Immature natural killer cell (primary cell): ENCODE measurements around the gene PRKN. TPM values are rescaled to one million over a fixed set of nuclear protein-coding genes. Genes with fewer than 3 reads are reported as not detected.

Experiments
- DNase-seq, 3 donors: peaks; one replicate each; pipeline ENCODE4 v3.0.0; 2022; ENCODE audit warnings: mixed read lengths in 1 of 3
- H3K27ac Mint-ChIP-seq, 6 donors: one replicate each; pipeline ENCODE4 v1.8.0; 2020; ENCODE audit warnings: mixed read lengths in 6 of 6, mild to moderate bottlenecking in 5 of 6, inconsistent platforms in 4 of 6, moderate library complexity in 3 of 6
- H3K27me3 Mint-ChIP-seq, 3 donors: one replicate each; pipeline ENCODE4 v1.8.0; 2020 to 2021; ENCODE audit warnings: low read depth in 3 of 3, mild to moderate bottlenecking in 3 of 3, mixed read lengths in 3 of 3, moderate library complexity in 3 of 3, inconsistent platforms in 1 of 3
- H3K36me3 Mint-ChIP-seq, 3 donors: one replicate each; pipeline ENCODE4 v1.8.0; 2020; ENCODE audit warnings: mixed read lengths in 3 of 3, inconsistent platforms in 2 of 3, mild to moderate bottlenecking in 2 of 3
- H3K4me1 Mint-ChIP-seq, 2 donors: one replicate each; pipeline ENCODE4 v1.8.0; 2020; ENCODE audit warnings: inconsistent platforms in 2 of 2, mild to moderate bottlenecking in 2 of 2, mixed read lengths in 2 of 2, moderate library complexity in 1 of 2
- H3K4me3 Mint-ChIP-seq, 5 donors: one replicate each; pipeline ENCODE4 v1.8.0; 2020; ENCODE audit warnings: mild to moderate bottlenecking in 5 of 5, mixed read lengths in 5 of 5, inconsistent platforms in 3 of 5, moderate library complexity in 3 of 5
- H3K9me3 Mint-ChIP-seq, 6 donors: one replicate each; pipeline ENCODE4 v1.8.0; 2020; ENCODE audit warnings: mild to moderate bottlenecking in 6 of 6, mixed read lengths in 6 of 6, inconsistent platforms in 4 of 6, moderate library complexity in 3 of 6
- polyA plus RNA-seq, 3 donors: library from polyadenylated mRNA; unstranded; fragments of 300-500 nt; fragmentation: Illumina TruSeq; gene quantifications; one replicate each; pipeline ENCODE4 v1.2.3, GENCODE V29; 2021

The PRKN gene
- polyA plus RNA-seq, 3 donors from 2014 or later, result 0.37 to 6.4 (median 2.8) TPM

- no peak for DNase-seq
Measured at GRCh38 chr6:161543684-161544309, 1183.8 kb downstream of the PRKN start.

DNA sequence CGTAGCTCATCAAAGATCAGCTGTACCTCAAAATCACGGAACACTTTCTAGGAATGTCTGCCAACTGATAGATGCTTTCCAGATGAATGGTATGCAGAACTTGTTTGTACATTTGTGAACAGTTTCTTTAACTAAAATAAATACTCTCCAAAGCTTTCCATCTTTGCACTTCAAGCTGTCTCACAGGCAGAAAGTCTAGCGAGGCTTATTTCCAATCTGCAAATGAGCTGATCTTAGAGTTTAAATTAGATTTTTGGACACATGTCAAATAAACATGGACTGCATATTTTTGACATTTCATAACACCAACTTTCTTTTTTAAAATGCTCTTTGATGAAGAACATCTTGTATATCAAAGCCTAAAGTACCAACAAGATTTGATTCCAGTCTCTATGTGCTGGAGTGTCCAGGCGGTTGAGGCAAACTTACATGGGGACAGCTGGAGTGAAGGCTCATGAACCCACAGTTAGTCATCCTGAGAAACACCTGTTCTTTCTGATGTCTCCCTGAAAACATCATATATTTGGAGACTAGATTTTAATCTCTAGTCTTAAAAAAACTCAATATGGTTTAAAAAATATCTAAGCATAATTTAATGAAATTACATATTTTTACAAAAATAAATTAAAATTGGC is 1185.1 kb downstream of the PRKN start:
- Mint-ChIP-seq H3K4me1 (no peaks in the 10 kb centered on the region), H3K36me3 (no peaks in the 10 kb centered on the region)

More at GRCh38 chr6:161543684-161544309, 1183.8 kb downstream of the PRKN start:
- Mint-ChIP-seq H3K4me3 (no peak overlapping the region), H3K27me3 (peaks cover 0 to 5% (median 3%) of the 10 kb centered on the region in 3 donors), H3K36me3 (no peaks in the 10 kb centered on the region), H3K4me1 (no peaks in the 10 kb centered on the region), H3K27ac (no peak overlapping the region), H3K9me3 (no peaks in the 10 kb centered on the region)

DNA sequence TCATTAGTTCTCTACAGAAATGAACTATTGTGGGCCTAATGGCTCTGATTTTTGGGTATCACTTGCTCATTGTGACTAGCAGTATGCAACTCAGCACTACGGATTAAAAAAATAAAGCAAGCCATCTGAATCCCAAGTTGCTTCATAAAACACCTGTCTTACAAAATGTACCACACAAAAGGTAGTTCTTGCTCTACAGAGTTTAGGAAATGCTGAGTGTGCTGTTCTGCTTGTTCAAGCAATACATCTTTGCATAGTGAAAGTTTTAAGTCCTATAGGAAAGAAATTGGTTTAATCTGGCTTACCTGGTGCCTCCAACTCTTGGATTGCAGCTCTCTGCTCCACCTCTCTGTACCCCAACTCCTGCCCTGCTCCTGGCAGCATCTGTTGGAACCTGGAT is 1187.0 kb downstream of the PRKN start:
- Mint-ChIP-seq H3K27me3 (peaks cover under 1 to 4% (median 3%) of the 10 kb centered on the region in 3 donors), H3K4me1 (no peaks in the 10 kb centered on the region)

More for the DNA sequence above, 1185.1 kb downstream of the PRKN start:
- Mint-ChIP-seq H3K9me3 (no peaks in the 10 kb centered on the region), H3K27me3 (peaks cover 0 to 4% (median 3%) of the 10 kb centered on the region in 3 donors), H3K27ac (no peak overlapping the region), H3K4me3 (no peak overlapping the region)
- DNase-seq, result no peak

DNA sequence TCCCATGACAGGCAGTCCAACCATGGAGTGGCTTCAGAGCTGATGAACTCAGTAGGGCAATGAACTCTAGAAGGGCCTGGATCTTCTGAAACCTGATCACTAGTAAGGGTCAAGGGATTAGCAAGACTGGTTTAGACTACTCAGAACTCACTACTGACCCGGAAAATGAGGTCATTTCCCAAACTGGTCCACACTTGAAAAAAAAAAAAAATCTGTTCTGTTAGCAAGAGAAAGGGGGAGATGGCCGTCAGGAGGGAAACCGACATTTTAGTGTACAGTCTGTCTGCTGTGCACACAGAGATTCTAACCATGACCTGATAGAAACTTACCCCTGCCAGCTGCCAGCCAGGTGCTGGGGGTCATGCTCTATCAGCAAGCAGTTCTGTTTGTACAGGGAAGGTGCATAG is 1191.3 kb downstream of the PRKN start:
- H3K27ac Mint-ChIP-seq, result no peak overlapping the region
- DNase-seq, result no peak
- H3K4me1 Mint-ChIP-seq, result no peaks in the 10 kb centered on the region
- H3K9me3 Mint-ChIP-seq, result peaks cover 0 to 2% (median 0%) of the 10 kb centered on the region in 6 donors
- peaks cover 2 to 8% (median 6%) of the 10 kb centered on the region in 3 donors for H3K27me3 Mint-ChIP-seq
- no peak overlapping the region for H3K4me3 Mint-ChIP-seq
- H3K36me3 Mint-ChIP-seq, result no peaks in the 10 kb centered on the region

More for the DNA sequence above, 1187.0 kb downstream of the PRKN start:
- Mint-ChIP-seq H3K27ac (no peak overlapping the region), H3K4me3 (no peak overlapping the region), H3K9me3 (no peaks in the 10 kb centered on the region), H3K36me3 (no peaks in the 10 kb centered on the region)
- no peak for DNase-seq

DNA sequence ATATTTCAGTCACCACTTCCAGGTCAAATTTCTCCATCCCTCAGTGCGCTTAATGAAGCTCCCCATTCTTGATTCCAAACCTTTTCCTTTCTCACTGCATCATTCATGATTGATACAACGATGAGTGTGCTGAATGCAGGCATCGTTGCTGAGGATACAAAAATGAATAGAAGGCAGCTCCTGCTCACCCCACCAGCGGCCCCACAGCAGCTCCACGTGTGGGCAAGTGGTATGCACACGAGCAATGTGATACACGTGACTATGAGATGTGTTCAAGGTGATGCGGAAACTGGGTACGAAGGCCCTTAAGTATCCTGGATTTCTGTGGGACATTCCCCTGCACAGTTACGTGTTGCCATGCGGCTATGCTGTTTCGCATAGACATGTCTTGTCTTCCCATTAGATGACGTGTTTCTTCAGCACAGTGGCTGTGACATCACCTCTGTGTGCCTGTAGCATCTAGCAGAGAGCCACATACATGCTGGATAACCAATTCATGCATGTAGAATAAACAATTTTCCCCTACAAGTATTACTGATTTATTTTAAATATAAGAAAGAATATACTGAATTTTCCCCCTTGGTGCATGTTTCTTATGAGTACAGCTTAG is 1193.2 kb downstream of the PRKN start:
- no peak for DNase-seq
- Mint-ChIP-seq H3K27ac (no peak overlapping the region), H3K27me3 (peaks cover 3 to 8% (median 3%) of the 10 kb centered on the region in 3 donors)

GRCh38 chr6:161533266-161533665 is 1194.3 kb downstream of the PRKN start:
- H3K4me3 Mint-ChIP-seq, result no peak overlapping the region
- no peak overlapping the region for H3K27ac Mint-ChIP-seq
- H3K4me1 Mint-ChIP-seq, result no peaks in the 10 kb centered on the region
- H3K9me3 Mint-ChIP-seq, result peaks cover 0 to 2% (median 0%) of the 10 kb centered on the region in 6 donors
- H3K36me3 Mint-ChIP-seq, result no peaks in the 10 kb centered on the region
- H3K27me3 Mint-ChIP-seq, result peaks cover 3 to 8% (median 3%) of the 10 kb centered on the region in 3 donors
- DNase-seq, result no peak

More for the DNA sequence above, 1193.2 kb downstream of the PRKN start:
- H3K4me1 Mint-ChIP-seq, result no peaks in the 10 kb centered on the region
- no peak overlapping the region for H3K4me3 Mint-ChIP-seq
- no peaks in the 10 kb centered on the region for H3K36me3 Mint-ChIP-seq
- peaks cover 0 to 2% (median 0%) of the 10 kb centered on the region in 6 donors for H3K9me3 Mint-ChIP-seq

- no peaks in the 10 kb centered on the region for H3K4me1 Mint-ChIP-seq
- no peaks in the 10 kb centered on the region for H3K36me3 Mint-ChIP-seq
Measured at GRCh38 chr6:161532536-161532935, 1195.0 kb downstream of the PRKN start.

DNA sequence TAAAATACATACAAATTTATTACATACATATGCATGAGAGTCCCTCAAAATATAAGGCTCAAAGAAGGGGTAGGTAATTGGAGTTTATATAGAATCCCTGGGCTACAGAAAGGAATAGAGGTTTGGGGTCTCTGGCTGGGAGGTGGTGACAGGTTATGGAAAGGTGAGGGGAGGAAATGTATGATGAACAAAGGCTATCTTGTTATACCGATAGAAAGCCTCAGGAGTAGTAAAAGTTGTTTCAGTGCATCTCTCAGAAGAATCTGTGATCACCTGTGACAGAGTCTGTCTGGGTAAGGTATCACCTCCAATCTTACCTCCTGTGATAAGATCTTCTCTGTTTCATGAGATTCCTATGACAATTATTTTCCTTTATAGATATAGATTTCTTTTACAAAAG is 1200.8 kb downstream of the PRKN start:
- H3K4me3 Mint-ChIP-seq, result no peak overlapping the region
- DNase-seq, result no peak
- peaks cover under 1 to 5% (median 2%) of the 10 kb centered on the region in 3 donors for H3K27me3 Mint-ChIP-seq
- H3K4me1 Mint-ChIP-seq, result no peaks in the 10 kb centered on the region
- no peak overlapping the region for H3K27ac Mint-ChIP-seq
- peaks cover 0 to 2% (median 0%) of the 10 kb centered on the region in 6 donors for H3K9me3 Mint-ChIP-seq
- no peaks in the 10 kb centered on the region for H3K36me3 Mint-ChIP-seq

More at GRCh38 chr6:161532536-161532935, 1195.0 kb downstream of the PRKN start:
- Mint-ChIP-seq H3K9me3 (peaks cover 0 to 2% (median 0%) of the 10 kb centered on the region in 6 donors), H3K27ac (no peak overlapping the region), H3K27me3 (peaks cover 1 to 8% (median 3%) of the 10 kb centered on the region in 3 donors), H3K4me3 (no peak overlapping the region)
- DNase-seq, result no peak

GRCh38 chr6:161523362-161523761 is 1204.2 kb downstream of the PRKN start:
- Mint-ChIP-seq H3K27me3 (peaks cover 4% of the 10 kb centered on the region in 3 donors), H3K36me3 (no peaks in the 10 kb centered on the region), H3K4me1 (no peaks in the 10 kb centered on the region), H3K9me3 (peaks cover 0 to 6% (median 0%) of the 10 kb centered on the region in 6 donors), H3K4me3 (no peak overlapping the region), H3K27ac (no peak overlapping the region)
- no peak for DNase-seq

- H3K9me3 Mint-ChIP-seq, result peaks cover 0 to 6% (median 0%) of the 10 kb centered on the region in 6 donors
- no peaks in the 10 kb centered on the region for H3K4me1 Mint-ChIP-seq
- DNase-seq, result no peak
- H3K27ac Mint-ChIP-seq, result no peak overlapping the region
- H3K4me3 Mint-ChIP-seq, result no peak overlapping the region
- no peaks in the 10 kb centered on the region for H3K36me3 Mint-ChIP-seq
- peaks cover 4 to 7% (median 4%) of the 10 kb centered on the region in 3 donors for H3K27me3 Mint-ChIP-seq
Measured at GRCh38 chr6:161522276-161522675, 1205.3 kb downstream of the PRKN start.

DNA sequence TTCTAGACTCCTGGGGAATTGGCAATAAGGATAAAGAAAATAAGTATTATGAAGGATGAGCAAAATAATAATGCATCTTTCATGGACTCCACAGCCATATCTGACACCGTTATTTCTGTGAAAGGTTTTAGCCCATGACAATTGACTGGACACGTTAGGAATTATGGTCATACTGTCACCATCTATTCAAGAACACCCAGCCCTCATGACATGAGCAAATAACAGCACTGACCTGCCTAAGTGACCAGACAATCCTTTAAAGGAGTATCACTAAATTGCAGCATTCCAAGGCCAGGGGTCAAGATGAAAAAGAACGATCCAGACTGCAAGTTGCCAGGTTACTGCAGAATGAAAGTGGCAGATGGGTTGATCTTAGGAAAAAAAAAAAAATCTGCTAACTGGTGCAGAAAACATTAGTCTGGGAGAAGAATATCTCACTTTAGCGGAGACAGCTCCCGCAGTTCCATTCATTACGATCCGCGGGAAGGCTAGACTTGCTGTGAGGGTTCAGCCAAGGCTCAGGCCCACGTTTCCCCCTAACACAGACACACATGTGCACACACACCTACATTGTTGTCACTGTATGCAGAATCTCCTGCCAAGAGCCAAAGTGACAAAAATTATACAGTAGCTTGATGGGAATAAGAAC is 1216.0 kb downstream of the PRKN start:
- Mint-ChIP-seq H3K27ac (no peak overlapping the region), H3K4me3 (no peak overlapping the region), H3K27me3 (peaks cover 0 to 5% (median 3%) of the 10 kb centered on the region in 3 donors), H3K4me1 (no peaks in the 10 kb centered on the region), H3K36me3 (no peaks in the 10 kb centered on the region), H3K9me3 (no peaks in the 10 kb centered on the region)
- DNase-seq, result no peak

- no peak for DNase-seq
- no peaks in the 10 kb centered on the region for H3K9me3 Mint-ChIP-seq
- H3K27ac Mint-ChIP-seq, result no peak overlapping the region
- no peak overlapping the region for H3K4me3 Mint-ChIP-seq
- no peaks in the 10 kb centered on the region for H3K4me1 Mint-ChIP-seq
- H3K27me3 Mint-ChIP-seq, result peaks cover 0 to 5% (median 3%) of the 10 kb centered on the region in 3 donors
- no peaks in the 10 kb centered on the region for H3K36me3 Mint-ChIP-seq
Measured at GRCh38 chr6:161508341-161508740, 1219.2 kb downstream of the PRKN start.

- Mint-ChIP-seq H3K4me3 (no peak overlapping the region), H3K9me3 (no peaks in the 10 kb centered on the region), H3K4me1 (no peaks in the 10 kb centered on the region), H3K27me3 (peaks cover 0 to 5% (median 2%) of the 10 kb centered on the region in 3 donors), H3K36me3 (no peaks in the 10 kb centered on the region), H3K27ac (no peak overlapping the region)
- DNase-seq, result no peak
Measured at GRCh38 chr6:161507375-161507774, 1220.2 kb downstream of the PRKN start.

DNA sequence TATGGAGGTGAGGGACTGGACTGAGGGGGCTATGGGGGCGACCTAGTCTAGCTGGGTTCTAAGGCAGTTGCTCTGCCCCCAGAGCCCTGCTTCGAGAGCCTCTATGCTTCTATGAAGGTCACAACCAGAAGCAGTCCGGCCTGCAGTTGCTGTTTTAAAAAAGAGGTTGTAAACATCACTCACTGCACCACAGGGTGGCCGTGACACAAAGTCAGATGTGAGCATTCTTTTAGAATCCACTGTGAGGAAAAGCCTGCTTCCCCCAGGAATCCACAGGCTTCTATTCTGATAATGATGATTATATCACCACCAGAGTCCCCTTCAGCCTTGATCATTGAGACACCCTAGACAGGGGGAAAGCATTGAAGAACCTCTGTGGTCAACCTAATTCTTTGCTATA is 1224.0 kb downstream of the PRKN start:
- peaks cover 0 to 3% (median 2%) of the 10 kb centered on the region in 3 donors for H3K27me3 Mint-ChIP-seq
- no peak for DNase-seq
- no peak overlapping the region for H3K27ac Mint-ChIP-seq
- no peaks in the 10 kb centered on the region for H3K4me1 Mint-ChIP-seq
- H3K9me3 Mint-ChIP-seq, result peaks cover 0 to 3% (median 0%) of the 10 kb centered on the region in 6 donors
- no peaks in the 10 kb centered on the region for H3K36me3 Mint-ChIP-seq
- no peak overlapping the region for H3K4me3 Mint-ChIP-seq
